Measurements from ENCODE around the gene SORBS1. TPM values are rescaled to one million over a fixed set of nuclear protein-coding genes. Genes with fewer than 3 reads are reported as not detected.
A peak's percentile ranks its signal among the peaks of the same experiment; 100 is the strongest.

The SORBS1 gene
- total and polyA plus RNA-seq, 9 of the 15 experiments (the other 6 are each of a cell fraction or from before 2014, with no cell fraction given): 2.0 to 13.3 (median 6.5) TPM

DNA sequence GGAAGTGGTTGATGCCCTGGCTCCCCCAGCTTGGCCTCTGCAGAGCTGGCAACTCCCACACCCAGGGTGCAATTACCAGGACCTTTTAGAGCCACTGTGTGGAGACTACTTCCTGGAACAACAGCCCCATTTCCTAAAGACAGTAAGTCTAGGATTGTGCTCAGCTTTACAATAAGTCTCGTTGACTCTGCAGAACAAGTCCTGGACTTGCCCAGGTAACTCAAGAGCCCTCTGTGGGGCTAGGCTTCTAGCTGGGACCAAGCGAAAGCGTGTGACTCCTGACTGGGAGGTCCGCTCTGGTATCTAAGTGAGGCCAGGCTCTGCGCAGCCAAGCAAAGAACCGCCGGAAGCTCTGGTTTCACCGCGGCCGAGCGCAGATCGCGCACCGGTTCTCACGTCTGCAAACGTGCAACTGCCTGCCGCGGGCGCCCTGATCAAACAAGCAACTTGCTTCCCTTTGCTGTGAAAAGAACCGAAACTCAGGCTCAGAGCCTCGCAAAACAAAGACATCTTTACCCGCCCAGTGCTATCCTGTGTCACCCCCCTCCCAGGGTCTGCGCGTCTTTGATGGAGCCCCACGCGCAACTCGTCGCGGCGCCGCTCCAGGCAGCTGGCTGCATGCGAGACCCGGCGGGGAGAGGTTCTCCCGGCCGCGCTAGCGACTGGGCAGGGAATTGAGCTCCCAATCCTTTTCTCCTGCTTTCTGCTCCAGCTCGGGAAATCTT, 266.0 kb downstream of the SORBS1 start (continued):
- TF ChIP-seq, protein P1, sequence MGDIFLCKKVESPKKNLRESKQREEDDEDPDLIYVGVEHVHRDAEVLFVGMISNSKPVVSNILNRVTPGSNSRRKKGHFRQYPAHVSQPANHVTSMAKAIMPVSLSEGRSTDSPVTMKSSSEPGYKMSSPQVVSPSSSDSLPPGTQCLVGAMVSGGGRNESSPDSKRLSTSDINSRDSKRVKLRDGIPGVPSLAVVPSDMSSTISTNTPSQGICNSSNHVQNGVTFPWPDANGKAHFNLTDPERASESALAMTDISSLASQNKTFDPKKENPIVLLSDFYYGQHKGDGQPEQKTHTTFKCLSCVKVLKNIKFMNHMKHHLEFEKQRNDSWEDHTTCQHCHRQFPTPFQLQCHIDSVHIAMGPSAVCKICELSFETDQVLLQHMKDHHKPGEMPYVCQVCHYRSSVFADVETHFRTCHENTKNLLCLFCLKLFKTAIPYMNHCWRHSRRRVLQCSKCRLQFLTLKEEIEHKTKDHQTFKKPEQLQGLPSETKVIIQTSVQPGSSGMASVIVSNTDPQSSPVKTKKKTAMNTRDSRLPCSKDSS (IDR thresholded peaks at IDR 0.05; ENCODE audit: low read depth, partially characterized antibody): no peak
- TF ChIP-seq ZBTB7A (IDR thresholded peaks at IDR 0.05; ENCODE audit: borderline replicate concordance, control insufficient read depth, low read depth, low read length) (peak; percentile 39; the same call in 1 of the 2 replicates), ETV5 (CRISPR knock-in tag; IDR thresholded peaks at IDR 0.05; ENCODE audit: low read depth) (peak; percentile 75; the same call in 1 of the 2 replicates), TOE1 (IDR thresholded peaks at IDR 0.05; ENCODE audit: borderline replicate concordance) (peak; percentile 34; the same call in 1 of the 2 replicates), TOE1 (CRISPR knock-in tag; IDR thresholded peaks at IDR 0.05; ENCODE audit: borderline replicate concordance, low read depth) (no peak), CCNT2 (IDR thresholded peaks at IDR 0.05; ENCODE audit: borderline replicate concordance, extremely low read depth, insufficient read length, low read depth, low read length) (peak; percentile 13), HLTF (IDR thresholded peaks at IDR 0.05) (no peak), HMGN3 (IDR thresholded peaks at IDR 0.05; ENCODE audit: borderline replicate concordance, extremely low read depth, insufficient read length, low read depth, low read length) (peak; percentile 30), RBBP5 (IDR thresholded peaks at IDR 0.05; ENCODE audit: borderline replicate concordance, insufficient read depth, low read length, poor library complexity, severe bottlenecking) (peak; percentile 65), EP400 (IDR thresholded peaks at IDR 0.05) (0 out of 2 replicates have a peak, but pooled peaks have one; percentile 9), GABPB1 (CRISPR knock-in tag; IDR thresholded peaks at IDR 0.05) (peak; percentile 57), TAF1 (IDR thresholded peaks at IDR 0.05; ENCODE audit: control insufficient read depth, extremely low read depth, insufficient read depth, low read length, severe bottlenecking) (peak; percentile 36)
- TF ChIP-seq, protein P2, sequence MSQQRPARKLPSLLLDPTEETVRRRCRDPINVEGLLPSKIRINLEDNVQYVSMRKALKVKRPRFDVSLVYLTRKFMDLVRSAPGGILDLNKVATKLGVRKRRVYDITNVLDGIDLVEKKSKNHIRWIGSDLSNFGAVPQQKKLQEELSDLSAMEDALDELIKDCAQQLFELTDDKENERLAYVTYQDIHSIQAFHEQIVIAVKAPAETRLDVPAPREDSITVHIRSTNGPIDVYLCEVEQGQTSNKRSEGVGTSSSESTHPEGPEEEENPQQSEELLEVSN (IDR thresholded peaks at IDR 0.05; ENCODE audit: borderline replicate concordance in 1 of 2, extremely low read depth in 1 of 2, insufficient read depth in 1 of 2, insufficient read length in 1 of 2, low read depth in 1 of 2, low read length in 1 of 2, poor library complexity in 1 of 2, severe bottlenecking in 1 of 2): peak in 1 of 2 experiments; percentile 61
- TF ChIP-seq, protein P3, sequence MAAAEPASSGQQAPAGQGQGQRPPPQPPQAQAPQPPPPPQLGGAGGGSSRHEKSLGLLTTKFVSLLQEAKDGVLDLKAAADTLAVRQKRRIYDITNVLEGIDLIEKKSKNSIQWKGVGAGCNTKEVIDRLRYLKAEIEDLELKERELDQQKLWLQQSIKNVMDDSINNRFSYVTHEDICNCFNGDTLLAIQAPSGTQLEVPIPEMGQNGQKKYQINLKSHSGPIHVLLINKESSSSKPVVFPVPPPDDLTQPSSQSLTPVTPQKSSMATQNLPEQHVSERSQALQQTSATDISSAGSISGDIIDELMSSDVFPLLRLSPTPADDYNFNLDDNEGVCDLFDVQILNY (CRISPR knock-in tag; IDR thresholded peaks at IDR 0.05): no peak
- TF ChIP-seq, protein P4, sequence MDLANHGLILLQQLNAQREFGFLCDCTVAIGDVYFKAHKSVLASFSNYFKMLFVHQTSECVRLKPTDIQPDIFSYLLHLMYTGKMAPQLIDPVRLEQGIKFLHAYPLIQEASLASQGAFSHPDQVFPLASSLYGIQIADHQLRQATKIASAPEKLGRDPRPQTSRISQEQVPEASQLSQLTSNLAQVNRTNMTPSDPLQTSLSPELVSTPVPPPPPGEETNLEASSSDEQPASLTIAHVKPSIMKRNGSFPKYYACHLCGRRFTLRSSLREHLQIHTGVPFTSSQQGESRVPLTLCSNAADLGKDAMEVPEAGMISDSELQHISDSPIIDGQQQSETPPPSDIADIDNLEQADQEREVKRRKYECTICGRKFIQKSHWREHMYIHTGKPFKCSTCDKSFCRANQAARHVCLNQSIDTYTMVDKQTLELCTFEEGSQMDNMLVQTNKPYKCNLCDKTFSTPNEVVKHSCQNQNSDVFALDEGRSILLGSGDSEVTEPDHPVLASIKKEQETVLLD (IDR thresholded peaks at IDR 0.05): 0 out of 2 replicates have a peak, but pooled peaks have one; percentile 32
- TF ChIP-seq, protein P5, sequence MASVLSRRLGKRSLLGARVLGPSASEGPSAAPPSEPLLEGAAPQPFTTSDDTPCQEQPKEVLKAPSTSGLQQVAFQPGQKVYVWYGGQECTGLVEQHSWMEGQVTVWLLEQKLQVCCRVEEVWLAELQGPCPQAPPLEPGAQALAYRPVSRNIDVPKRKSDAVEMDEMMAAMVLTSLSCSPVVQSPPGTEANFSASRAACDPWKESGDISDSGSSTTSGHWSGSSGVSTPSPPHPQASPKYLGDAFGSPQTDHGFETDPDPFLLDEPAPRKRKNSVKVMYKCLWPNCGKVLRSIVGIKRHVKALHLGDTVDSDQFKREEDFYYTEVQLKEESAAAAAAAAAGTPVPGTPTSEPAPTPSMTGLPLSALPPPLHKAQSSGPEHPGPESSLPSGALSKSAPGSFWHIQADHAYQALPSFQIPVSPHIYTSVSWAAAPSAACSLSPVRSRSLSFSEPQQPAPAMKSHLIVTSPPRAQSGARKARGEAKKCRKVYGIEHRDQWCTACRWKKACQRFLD (CRISPR knock-in tag; IDR thresholded peaks at IDR 0.05): peak; percentile 58; the same call in 1 of the 2 replicates
- TF ChIP-seq, protein P6, sequence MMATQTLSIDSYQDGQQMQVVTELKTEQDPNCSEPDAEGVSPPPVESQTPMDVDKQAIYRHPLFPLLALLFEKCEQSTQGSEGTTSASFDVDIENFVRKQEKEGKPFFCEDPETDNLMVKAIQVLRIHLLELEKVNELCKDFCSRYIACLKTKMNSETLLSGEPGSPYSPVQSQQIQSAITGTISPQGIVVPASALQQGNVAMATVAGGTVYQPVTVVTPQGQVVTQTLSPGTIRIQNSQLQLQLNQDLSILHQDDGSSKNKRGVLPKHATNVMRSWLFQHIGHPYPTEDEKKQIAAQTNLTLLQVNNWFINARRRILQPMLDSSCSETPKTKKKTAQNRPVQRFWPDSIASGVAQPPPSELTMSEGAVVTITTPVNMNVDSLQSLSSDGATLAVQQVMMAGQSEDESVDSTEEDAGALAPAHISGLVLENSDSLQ (IDR thresholded peaks at IDR 0.05): no peak
